Left lung (tissue), 10 donors: Measurements from ENCODE around the gene GSG1L. TPM values are rescaled to one million over a fixed set of nuclear protein-coding genes. Genes with fewer than 3 reads are reported as not detected.

Experiments
- ATAC-seq: fragments of 200-7000 bp; cut with Tn5 transposase; one replicate; pipeline ENCODE4 v1.9.1; 2020; ENCODE audit warnings: moderate library complexity
- DNase-seq, 4 donors: peaks; one replicate each; pipeline ENCODE4 v3.0.0-alpha.2; 2013 to 2020
- H3K27ac ChIP-seq, 2 donors: fragments of 200-600 bp; sonication (generic) in 1 of 2; one replicate each; pipeline versions ENCODE4 v1.5.0 to v1.8.0; 2020 to 2021
- H3K27me3 ChIP-seq, 2 donors: fragments of 200-600 bp; sonication (generic) in 1 of 2; one replicate each; pipeline versions ENCODE4 v1.5.0 to v1.8.0; 2020 to 2021
- H3K36me3 ChIP-seq, 2 donors: fragments of 200-600 bp; sonication (generic) in 1 of 2; one replicate each; pipeline versions ENCODE4 v1.5.0 to v1.8.0; 2020 to 2021
- H3K4me1 ChIP-seq, 2 donors: fragments of 200-600 bp; one replicate each; pipeline ENCODE4 v1.8.0; 2021
- H3K4me3 ChIP-seq, 2 donors: fragments of 200-600 bp; sonication (generic) in 1 of 2; one replicate each; pipeline versions ENCODE4 v1.5.0 to v1.8.0; 2020 to 2021; ENCODE audit warnings: mild to moderate bottlenecking in 1 of 2
- H3K9me3 ChIP-seq, 2 donors: fragments of 200-600 bp; sonication (generic) in 1 of 2; one replicate each; pipeline versions ENCODE4 v1.5.0 to v1.8.0; 2020 to 2021
- intact Hi-C, 2 donors: fragments of 100-400 bp; cut with DNase I; formaldehyde crosslinking; loops; one replicate each; pipeline versions ENCODE4 v1.11.2 to v1.14.2; 2022
- polyA plus RNA-seq, 6 donors: library from polyadenylated mRNA; unstranded; fragments of 120-200 nt; gene quantifications; one replicate each; pipeline ENCODE4 v1.2.1, GENCODE V29; 2013; ENCODE audit not compliant: insufficient read length in 6 of 6
- total RNA-seq, 2 donors: library from RNA; stranded (reverse); fragmentation: NEBNext Ultra II Directional; extraction: Animal tissue kit (Norgen Biotek cat#: 25700); gene quantifications; one replicate each; pipeline ENCODE4 v1.2.1, GENCODE V29; 2021
- TF ChIP-seq, protein P1 (sequence below), 2 donors: fragments of 200-600 bp; sonication (generic) in 1 of 2; IDR thresholded peaks; one replicate each; pipeline versions ENCODE4 v1.5.0 to v1.8.0; 2021; ENCODE audit warnings: antibody characterized with exemption in 2 of 2
- donor health status: DM: no; HTN: yes; CAD: no.
- donor health status: DM: no; HTN: no; CAD: no.

GSG1L gene
- total and polyA plus RNA-seq, 8 donors: 0.20 to 1.2 (median 0.65) TPM; not detected in 1

DNA sequence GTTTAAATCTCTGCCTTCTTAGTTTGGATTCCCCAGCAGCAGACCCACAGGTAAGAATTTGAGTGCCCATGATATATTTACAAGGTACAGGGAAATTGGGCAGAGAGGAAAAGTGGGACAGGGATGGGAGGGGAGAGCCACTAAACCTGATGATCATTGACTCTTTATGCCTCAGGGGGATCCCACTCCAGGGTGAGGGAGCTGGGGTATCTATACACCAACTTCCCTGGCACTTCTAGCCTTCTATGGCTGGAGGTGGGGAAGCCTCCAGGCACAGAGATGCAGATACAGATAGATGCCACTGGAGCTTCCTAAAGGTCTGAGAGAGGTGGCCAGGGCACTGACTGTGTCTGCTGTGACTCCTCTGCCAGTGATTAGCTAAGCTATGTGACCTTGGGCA lies 257.1 kb downstream of the GSG1L start:
- peaks cover 0 to 25% of the 10 kb centered on the region in 2 donors for H3K27me3 ChIP-seq
- no peak overlapping the region for H3K4me3 ChIP-seq
- H3K9me3 ChIP-seq: peaks cover 0 to 5% of the 10 kb centered on the region in 2 donors
- intact Hi-C loops: no loop called here
- no peak overlapping the region for H3K27ac ChIP-seq
- no peaks in the 10 kb centered on the region for H3K4me1 ChIP-seq
- H3K36me3 ChIP-seq: no peaks in the 10 kb centered on the region
- no peak for ATAC-seq
- TF ChIP-seq, protein P1, sequence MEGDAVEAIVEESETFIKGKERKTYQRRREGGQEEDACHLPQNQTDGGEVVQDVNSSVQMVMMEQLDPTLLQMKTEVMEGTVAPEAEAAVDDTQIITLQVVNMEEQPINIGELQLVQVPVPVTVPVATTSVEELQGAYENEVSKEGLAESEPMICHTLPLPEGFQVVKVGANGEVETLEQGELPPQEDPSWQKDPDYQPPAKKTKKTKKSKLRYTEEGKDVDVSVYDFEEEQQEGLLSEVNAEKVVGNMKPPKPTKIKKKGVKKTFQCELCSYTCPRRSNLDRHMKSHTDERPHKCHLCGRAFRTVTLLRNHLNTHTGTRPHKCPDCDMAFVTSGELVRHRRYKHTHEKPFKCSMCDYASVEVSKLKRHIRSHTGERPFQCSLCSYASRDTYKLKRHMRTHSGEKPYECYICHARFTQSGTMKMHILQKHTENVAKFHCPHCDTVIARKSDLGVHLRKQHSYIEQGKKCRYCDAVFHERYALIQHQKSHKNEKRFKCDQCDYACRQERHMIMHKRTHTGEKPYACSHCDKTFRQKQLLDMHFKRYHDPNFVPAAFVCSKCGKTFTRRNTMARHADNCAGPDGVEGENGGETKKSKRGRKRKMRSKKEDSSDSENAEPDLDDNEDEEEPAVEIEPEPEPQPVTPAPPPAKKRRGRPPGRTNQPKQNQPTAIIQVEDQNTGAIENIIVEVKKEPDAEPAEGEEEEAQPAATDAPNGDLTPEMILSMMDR (IDR thresholded peaks at IDR 0.05): no peak
- DNase-seq: no peak

DNA sequence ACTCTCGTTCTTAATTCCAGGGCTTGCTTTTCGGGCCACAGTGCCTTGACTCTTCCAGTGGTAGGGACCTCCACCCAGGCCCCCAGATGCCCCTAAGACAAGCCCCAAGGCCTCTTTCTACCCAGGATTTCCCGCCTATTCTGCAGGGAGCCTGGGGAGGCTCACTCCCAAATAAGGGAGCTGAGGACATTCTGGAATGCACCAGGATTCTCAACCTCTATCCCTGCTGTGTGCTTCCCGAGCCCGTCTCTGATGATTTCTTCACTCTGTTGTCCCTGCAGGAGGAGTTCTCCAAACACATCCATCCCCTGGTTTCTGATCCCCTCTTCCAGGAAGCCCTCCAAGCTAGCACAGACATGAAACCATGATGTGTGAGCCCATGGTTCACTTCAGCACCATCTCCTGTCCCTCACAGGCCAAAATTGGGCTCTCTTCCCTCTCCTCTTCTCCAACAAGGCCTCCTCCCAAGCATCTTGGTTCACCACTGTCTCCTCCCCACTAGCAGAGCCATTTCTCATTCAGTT lies 257.6 kb downstream of the GSG1L start:
- ATAC-seq: no peak
- no peak for DNase-seq
- Histone ChIP-seq H3K9me3 (peaks cover 0 to 5% of the 10 kb centered on the region in 2 donors), H3K4me1 (no peaks in the 10 kb centered on the region), H3K27me3 (peaks cover 0 to 25% of the 10 kb centered on the region in 2 donors), H3K27ac (no peak overlapping the region), H3K4me3 (no peak overlapping the region), H3K36me3 (no peaks in the 10 kb centered on the region)
- intact Hi-C loops: no loop called here
- TF ChIP-seq, protein P1 (IDR thresholded peaks at IDR 0.05): no peak

DNA sequence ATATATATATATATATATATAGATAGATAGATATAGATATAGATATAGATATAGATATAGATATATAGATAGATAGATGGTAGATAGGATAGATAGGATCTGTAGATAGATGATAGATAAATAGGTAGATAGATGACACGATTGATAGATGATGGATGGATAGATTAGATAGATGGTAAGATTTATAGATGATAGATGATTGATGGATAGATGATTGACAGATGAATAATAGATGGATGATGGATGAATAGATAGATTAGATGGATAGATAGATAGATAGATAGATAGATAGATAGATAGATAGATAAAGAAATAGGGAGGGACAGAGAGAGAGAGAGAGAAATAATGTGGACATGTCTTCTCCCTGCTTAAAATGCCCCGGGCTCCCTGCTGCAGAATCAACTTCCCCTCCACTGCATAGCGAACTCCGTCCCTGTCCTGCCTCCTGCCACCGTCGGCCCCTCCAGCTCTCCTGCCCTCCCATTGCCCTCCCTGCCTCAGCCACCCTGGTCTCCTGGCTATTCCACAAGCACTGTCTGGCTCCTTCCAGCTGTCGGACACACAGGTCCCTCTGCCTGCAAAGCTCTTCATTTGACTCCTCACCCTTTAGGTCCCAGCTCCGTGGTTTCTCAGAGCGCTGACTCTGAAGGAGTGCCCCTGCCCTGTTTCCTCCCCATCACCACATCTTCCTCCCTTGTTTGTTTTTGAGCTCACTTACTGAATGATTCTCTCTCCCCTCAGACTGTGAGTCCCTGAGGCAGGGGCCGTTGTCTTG lies 259.6 kb downstream of the GSG1L start:
- H3K27me3 ChIP-seq: peaks cover 0 to 25% of the 10 kb centered on the region in 2 donors
- H3K4me1 ChIP-seq: no peaks in the 10 kb centered on the region
- ATAC-seq (no peak), DNase-seq (no peak)
- intact Hi-C loops: no loop called here
- TF ChIP-seq, protein P1 (IDR thresholded peaks at IDR 0.05): no peak
- no peaks in the 10 kb centered on the region for H3K9me3 ChIP-seq
- no peaks in the 10 kb centered on the region for H3K36me3 ChIP-seq
- H3K4me3 ChIP-seq: no peak overlapping the region
- no peak overlapping the region for H3K27ac ChIP-seq

DNA sequence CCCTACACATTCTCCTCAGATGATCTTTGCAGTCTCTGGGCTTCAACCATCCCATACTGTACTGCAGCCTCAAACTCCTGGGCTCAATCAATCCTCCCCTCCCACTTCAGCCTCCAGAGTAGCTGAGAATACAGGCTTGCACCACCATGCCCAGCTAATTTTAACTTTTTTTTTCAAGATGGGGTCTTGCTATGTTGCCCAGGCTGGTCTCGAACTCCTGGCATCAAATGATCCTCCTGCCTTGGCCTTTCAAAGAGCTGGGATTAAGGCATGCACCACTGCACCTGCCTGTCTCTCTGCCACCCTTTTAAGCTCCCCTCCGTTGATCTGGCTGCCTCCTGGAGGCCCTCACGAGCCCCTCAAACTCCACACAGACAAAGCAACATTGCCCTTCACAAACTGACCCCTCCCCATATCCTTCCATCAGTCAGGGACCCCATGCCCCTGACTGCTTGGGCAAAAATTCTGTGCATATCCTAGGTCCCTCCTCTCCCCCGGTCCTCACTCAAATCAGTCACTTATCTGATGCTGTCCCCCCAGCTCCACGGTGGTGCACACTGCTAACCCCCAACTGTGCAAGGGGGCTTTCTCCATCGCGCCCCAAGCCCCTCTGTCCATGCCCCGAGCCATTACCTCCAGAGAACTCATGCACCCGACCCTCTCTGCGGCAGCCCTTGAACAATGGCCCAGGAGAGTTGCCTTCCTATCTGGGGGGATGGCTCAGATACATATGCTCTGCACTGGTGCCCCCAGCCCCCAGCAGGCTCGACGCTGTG lies 260.7 kb downstream of the GSG1L start:
- Histone ChIP-seq H3K4me1 (no peaks in the 10 kb centered on the region), H3K36me3 (no peaks in the 10 kb centered on the region), H3K27me3 (peaks cover 0 to 25% of the 10 kb centered on the region in 2 donors), H3K4me3 (no peak overlapping the region), H3K27ac (no peak overlapping the region), H3K9me3 (no peaks in the 10 kb centered on the region)
- TF ChIP-seq, protein P1 (IDR thresholded peaks at IDR 0.05): no peak
- DNase-seq (no peak), ATAC-seq (no peak)
- intact Hi-C loops: no loop called here
